ENCODE measurements around the gene LTBP2.

The LTBP2 gene

DNA sequence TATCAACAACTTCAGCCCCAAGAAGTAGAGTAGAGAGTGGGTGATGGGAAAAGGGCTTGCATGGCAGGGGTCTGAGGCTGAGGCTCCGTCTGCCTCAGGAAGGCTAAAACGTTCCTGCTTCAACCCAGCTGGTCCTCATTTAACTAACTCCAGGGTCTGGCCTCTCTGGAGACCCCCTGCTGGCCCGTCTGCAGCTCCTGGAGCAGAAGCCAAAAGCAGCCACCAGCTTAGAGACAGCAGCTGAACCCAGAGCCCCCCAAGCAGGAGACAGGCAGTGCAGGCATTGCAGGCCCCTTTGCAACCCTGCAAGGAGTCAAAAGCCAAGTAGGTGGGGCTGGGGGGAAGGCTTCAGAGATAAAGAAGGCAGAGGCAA lies 25.1 kb upstream of the LTBP2 start:
- no peak for DNase-seq

DNA sequence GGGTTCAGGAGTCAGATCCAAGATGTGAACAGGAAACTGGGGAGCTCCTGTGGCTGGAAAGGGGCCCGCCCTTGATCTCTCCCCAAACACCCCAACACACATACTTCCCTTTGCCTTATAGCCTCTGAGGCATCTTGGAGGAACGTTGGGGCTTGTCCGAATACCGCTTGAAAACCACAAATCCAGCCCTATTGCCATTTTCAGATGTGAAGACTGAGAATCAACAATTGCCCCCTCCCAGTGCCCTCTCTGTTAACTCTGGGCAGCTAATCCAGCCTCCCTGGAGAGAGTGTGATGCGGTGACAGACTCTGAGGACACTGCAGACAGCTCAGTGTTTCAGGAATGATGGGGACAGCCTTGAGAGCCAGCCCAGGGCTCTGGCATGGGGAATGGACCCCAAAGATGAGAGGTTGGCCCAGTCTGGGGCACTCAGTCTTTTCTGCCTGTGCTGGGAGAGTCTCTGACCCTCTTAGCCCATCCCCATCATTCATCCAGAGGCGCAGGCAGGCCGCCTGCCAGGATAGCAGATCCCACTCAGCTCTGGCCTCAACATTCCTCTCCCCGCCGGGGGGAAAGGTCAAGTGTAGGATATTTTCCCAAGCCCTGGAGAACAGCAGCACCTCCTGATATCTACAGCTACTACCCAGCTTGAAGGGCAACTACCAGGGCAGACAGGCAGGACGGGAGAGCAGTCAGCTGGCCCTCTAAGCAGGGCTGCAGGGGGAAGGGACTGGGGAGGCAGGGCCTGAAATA lies 24.6 kb upstream of the LTBP2 start:
- no peak for DNase-seq

DNA sequence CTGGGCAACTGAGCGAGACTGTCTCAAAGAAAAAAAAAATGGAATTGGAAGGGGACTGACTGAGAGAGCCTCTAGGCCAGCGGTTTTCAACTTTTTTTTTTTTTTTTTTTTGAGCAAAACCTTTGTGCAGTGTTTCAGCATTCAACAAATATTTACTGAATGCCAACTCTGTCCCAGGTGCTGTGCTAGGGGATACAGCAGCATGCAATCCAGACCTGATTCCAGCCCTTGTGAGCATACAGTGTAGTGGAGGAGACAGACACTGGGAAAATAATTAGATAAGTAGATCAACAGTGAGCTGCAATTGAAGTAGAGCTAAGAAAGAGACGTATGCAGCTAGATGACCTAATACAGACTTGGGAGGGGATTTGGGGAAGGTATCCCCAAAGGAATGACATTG lies 23.8 kb upstream of the LTBP2 start:
- no peak for DNase-seq

- DNase-seq: no peak
These were observed 22.9 kb upstream of the LTBP2 start for GRCh38 chr14:74634964-74635363.

DNA sequence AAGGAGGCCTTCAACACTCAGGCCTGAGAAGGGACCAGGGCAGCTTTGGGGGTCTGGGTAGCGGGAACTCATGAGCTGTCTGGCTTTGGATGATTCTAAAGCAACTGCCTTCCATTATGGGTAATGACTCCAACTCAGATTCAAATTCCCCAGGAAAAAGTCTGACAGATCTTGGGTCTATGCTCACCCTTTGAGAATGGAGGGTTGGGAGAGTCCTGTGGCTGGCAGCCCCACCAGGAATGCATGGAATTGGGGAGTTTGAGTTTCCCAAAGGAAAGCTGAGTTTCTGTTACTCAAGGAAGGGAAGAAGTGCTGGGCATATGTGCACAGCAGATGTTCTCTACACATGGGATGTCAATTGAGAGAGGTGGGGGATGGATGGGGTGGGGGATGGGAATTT lies 22.4 kb upstream of the LTBP2 start:
- DNase-seq: no peak

DNA sequence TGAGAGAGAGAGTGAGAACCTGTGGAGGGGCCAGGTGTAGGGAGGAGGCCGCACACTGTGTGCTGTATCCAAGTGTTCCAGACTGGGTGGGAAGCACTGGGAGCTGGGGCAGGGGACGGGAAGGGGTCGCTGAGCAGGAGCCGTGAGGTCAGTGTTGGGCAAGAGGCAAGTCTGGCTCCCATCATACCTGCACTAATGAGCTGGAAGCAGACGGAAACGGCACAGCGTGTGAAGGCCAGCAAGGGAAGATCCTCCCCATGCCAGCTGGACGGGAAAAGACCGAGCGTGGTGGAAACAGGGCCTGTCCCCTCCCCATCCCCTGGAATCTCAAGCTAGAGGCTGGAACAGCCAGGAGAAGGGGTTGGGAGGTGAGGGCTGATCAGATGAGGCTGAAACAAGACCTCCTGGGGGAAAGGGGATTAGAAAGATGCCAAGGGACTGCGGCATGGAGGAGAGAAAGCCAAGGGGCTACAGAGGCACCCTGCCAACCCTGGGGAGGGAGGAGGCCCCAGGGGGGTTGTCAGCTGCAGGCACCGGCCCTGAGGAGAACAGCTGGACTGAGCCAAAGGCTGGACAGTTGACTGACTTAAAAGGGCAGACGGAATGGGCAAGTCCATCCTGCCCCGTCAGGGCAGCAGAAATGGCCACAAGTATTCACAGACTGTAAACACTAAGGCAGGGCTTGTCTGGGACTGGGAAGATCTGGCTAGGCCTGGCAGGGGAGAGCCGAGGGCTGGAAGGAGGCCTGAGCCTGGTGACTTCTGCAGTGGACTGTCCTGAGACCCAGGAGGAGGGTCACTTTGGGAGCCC lies 19.0 kb upstream of the LTBP2 start:
- DNase-seq: no peak

GRCh38 chr14:74628418-74628817 lies 16.4 kb upstream of the LTBP2 start:
- no peak for DNase-seq

DNA sequence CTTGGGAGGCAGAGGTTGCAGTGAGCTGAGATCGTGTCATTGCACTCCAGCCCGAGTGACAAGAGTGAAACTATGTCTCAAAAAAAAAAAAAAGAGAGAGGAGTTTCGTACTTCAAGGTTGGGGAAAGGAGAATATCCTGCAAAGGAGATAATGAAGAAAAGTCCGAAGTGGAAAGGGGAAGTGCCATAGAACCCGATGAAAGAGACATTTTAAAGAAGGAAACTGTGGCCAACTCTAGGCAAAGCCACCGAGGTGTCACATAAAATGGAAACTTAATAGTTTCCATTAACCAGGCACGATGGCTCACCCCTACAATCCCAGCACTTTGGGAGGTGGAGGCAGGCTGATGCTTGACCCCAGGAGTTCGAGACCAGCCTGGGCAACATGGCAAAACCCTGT lies 15.0 kb upstream of the LTBP2 start:
- DNase-seq: no peak

GRCh38 chr14:74622257-74622656 lies 10.2 kb upstream of the LTBP2 start:
- no peak for DNase-seq

- no peak for DNase-seq
These were observed 9.5 kb upstream of the LTBP2 start for GRCh38 chr14:74621556-74621955.

DNA sequence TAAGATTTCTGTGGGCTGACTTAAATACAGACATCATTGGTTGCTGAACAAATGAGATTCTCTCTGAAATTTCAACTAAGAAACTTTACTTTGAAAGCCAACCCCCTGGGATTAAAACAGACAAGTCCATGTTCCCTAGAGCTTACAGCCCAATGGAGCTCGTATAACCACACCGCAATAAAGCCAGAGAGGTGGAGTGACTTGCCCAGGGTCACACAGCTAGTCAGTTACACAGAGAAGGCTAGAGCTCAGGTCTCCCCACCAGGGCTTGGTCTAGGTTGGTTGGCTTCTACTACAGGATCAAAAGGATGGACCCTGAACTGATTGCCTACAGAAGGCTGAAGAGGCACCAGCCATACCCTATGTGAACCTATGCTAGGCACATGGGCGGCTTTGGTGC lies 8.9 kb upstream of the LTBP2 start:
- no peak for DNase-seq

DNA sequence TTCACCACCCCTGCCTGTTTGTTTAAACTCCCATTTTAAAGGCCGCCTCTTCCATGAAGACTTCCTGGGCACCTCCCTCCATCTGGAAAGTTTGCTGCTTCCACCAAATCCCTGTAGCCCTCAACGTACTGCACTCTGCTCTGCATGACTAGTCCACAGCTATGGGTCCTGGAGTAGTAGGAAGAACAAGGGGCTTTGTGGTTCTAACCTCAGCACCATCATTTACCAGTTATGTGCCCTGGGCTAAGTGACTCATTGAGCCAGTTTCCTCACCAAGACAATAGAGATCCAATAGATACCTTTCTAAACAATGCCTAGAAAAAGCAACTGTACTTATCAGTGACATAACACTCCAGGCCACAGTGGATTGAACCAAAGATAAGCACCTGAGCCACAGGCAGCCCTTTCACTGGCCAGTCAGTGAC lies 8.5 kb upstream of the LTBP2 start:
- DNase-seq: peak; percentile 68

DNA sequence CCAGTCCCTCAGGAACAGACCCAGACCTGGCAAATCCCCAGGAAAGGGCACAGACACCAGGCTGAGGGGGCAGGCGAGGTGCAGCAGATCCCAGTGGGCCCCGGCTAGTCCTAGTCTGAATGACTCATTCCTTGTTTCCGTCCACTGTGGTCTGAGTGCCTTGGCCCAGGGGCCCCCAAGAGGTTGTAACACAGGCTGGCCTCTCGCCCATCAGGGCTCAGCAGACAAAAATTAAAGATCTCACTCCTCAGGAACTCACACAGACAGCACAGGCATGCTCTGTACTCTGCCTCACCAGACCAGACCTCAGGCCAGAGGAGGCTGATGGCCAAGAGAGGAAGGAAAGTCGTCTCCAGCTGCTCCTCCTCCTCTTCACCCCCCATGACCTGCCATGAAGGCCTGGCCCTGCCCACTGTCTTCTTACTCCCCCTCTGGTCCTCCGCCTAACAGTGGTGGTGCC lies 7.7 kb upstream of the LTBP2 start:
- peak; percentile 83 for DNase-seq

DNA sequence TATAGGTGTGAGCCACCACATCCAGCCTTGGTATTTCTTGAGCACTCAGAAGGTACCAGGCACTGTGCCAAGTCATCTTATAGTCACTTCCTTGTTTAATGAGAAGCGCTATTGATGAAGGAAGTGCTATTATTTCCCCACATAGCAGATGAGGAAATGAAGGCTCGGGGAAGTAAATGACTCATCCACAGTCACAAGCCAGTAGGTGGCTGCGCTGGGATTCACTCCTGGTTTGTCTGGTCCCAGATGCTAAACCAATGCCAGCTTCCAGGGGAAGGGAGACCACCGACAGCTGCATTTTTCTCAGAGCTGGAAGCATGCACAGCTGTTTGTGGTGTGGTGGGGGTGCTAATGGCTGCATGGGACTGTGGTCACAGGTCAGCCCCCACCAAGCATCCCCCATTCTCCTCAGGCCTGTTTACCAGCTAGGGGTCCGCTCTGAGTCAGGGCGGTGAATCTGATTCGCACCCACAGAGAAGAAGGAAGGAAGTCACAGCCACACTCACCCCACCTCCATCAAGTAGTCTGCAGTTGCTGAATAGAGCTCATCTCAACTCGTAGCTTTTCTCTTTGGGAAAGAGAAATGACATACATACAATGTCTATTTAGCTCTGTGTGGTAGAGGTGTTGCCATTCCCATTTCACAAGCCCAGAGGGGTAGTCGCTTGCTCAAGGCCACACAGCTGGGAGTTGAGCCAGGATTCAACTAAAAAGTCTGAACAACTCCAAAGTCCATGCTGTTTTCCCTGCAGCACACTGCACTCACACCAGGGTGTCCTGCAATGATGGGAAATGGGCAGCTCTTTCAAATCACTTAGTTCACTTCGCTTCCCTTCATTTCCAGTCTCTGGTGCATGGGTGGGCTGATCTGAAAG lies 6.3 kb upstream of the LTBP2 start:
- DNase-seq: no peak

GRCh38 chr14:74616996-74617700 lies 5.1 kb upstream of the LTBP2 start:
- no peak for DNase-seq

GRCh38 chr14:74616507-74616906 lies 4.5 kb upstream of the LTBP2 start:
- DNase-seq: peak; percentile 29

GRCh38 chr14:74615735-74616134 lies 3.7 kb upstream of the LTBP2 start:
- DNase-seq: no peak

DNA sequence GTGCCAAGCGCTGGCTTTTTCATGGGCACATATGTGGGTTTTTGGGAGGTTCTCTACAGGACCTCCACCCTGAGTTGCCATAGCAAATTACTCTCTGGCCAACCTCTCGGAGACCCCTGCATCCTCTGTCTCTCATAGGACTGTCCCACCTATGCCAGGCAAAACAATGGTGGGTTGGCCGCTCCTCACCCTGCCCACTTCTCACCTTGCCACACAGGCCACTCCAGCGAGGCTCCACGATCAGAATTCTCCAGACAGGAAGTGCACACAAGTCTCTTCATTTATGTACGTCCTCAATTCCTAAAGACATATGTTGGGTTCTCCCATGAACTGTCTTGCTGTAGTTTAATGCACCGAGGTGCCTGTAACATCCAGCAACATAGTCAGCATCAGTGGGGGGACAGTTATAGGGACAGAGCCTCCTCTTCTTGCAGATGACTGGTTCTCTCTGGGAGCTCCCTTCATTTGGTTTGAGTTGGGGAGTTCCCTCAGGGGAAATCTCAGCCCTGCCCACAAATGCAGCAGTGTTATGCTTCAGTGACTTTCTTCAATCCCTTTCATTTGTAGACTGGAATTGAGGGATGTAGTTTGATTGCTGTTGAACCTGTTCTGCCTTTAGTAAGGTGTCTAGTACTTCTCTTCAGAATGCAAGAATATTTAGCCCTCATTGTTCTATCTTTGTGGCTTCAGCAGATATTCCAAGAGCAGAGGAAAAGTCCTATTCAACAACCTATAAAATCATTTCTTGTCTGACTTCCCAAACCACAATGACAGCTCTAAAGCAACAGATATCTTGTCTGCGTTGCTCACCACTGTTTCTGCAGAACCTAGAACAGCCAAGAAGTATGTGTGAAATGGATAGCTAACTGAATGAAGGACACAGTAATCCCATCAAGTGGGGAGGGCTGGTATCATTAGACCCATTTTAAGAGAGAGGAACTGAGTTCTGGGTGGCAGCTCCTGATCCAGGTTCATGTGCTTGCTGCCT lies 2.8 kb upstream of the LTBP2 start:
- no peak for DNase-seq

DNA sequence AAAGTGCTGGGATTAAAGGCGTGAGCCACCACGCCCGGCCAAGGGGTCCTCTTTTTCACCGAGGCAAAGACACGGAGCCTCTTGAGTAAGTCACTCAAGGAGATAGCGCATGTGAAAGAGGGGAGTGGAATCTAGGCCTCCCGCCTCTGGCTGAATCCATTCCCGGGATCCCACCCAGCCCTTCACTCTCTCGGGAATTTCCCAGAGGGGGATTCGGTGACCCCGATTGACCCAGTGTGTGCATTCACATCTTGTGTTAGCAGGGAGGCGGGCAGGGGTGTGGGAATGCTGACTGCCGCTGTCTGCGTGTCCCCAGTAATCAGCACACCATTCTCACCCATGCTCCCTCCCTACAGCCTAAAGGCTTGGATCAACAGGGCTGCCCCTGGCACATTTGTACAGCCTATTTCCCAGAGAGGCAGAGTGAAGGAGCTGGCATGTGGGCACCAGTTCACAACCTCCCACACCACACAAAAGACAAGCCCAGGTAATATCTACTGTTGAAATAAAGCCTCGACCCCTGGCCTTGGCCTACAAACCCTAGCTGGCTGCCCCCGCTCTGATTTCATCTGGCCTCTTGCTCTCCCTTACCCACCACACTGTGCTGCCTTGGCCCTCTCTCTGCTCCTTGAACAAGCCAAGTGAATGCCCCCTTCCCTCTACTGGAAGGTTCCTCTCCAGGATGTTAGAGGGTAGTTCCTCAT lies 1.3 kb upstream of the LTBP2 start:
- DNase-seq: no peak

DNA sequence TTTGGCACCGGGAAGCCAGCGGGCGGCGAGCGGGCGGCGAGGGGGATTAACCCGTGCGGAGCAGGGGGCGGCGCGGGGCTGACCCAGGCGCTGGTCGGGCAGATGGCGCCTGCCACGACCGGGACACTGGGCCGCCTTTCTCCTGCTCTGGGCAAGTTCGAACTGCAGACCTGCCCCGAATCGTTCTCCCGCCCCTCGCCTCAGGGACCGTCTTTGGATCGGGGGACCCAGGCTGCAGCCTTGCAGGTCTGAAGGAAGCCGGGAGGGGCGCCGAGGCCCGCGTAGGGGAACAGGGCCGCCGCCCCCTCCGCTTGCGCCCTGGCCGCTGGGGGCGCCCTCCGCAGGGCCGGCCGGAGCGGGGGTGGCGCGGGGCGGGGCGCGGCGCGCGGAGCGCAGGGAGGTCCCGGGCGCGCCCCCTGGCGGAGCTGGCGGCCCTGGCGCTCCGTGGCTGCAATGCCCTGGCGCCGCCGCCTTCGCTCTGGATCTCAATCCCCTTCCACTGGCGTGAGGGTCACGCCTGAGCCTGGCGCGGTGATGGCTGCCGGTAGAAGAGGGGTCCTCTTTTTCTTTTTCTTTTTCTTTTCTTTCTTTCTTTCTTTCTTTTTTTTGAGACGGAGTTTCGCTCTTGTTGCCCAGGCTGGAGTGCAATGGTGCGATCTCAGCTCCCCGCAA lies 449 bp upstream of the LTBP2 start:
- DNase-seq: peak; percentile 78
